ENCODE results near the gene TRIM60.
"Not testable (repeated sequence)": the region's sequence is repeated elsewhere in the genome, so short reads cannot be mapped to it uniquely, and the experiment has no call there.

TRIM60 gene

GRCh38 chr4:165031436-165032211, at the start of gene TRIM60:
Gene TRIM60, plus strand, starts transcription at chr4:165031999. Its CDS starts 8,074 bp downstream, at chr4:165040073.
- no peaks in the 10 kb centered on the region for H3K9me3 ChIP-seq (ENCODE audit: control insufficient read depth, insufficient read depth, low read depth, low read length)
- no peaks in the 10 kb centered on the region for H3K36me3 ChIP-seq (ENCODE audit: control insufficient read depth, insufficient read depth, low read length)
- no peak within 1 kb of the TSS for H3K4me3 ChIP-seq (ENCODE audit: low read depth, low read length)
- no peak within 1 kb of the TSS for H3K27ac ChIP-seq (ENCODE audit: low read depth, low read length)
- H3K27me3 ChIP-seq (ENCODE audit: control insufficient read depth, insufficient read depth, low read length): no peaks in the 10 kb centered on the region
- H3K9ac ChIP-seq (ENCODE audit: low read length): no peak within 1 kb of the TSS
- H3K4me1 ChIP-seq (ENCODE audit: control insufficient read depth, insufficient read depth, low read length): no peaks in the 10 kb centered on the region

- Histone ChIP-seq H3K36me3 (ENCODE audit: control insufficient read depth, insufficient read depth, low read length) (no peaks in the 10 kb centered on the region), H3K4me3 (ENCODE audit: low read depth, low read length) (no peak overlapping the region), H3K9ac (ENCODE audit: low read length) (no peak overlapping the region), H3K27me3 (ENCODE audit: control insufficient read depth, insufficient read depth, low read length) (no peaks in the 10 kb centered on the region), H3K9me3 (ENCODE audit: control insufficient read depth, insufficient read depth, low read depth, low read length) (no peaks in the 10 kb centered on the region), H3K4me1 (ENCODE audit: control insufficient read depth, insufficient read depth, low read length) (no peaks in the 10 kb centered on the region), H3K27ac (ENCODE audit: low read depth, low read length) (no peak overlapping the region)
Observed at GRCh38 chr4:164989471-164989870, 42.3 kb upstream of the TRIM60 start.

GRCh38 chr4:164990786-164991185, 41.0 kb upstream of the TRIM60 start:
- not testable (repeated sequence) for H3K9me3 ChIP-seq (ENCODE audit: control insufficient read depth, insufficient read depth, low read depth, low read length); H3K36me3 ChIP-seq (ENCODE audit: control insufficient read depth, insufficient read depth, low read length); H3K9ac ChIP-seq (ENCODE audit: low read length); H3K27ac ChIP-seq (ENCODE audit: low read depth, low read length); H3K4me3 ChIP-seq (ENCODE audit: low read depth, low read length); H3K4me1 ChIP-seq (ENCODE audit: control insufficient read depth, insufficient read depth, low read length); H3K27me3 ChIP-seq (ENCODE audit: control insufficient read depth, insufficient read depth, low read length)

- H3K27me3 ChIP-seq (ENCODE audit: control insufficient read depth, insufficient read depth, low read length); H3K9me3 ChIP-seq (ENCODE audit: control insufficient read depth, insufficient read depth, low read depth, low read length); H3K9ac ChIP-seq (ENCODE audit: low read length); H3K4me3 ChIP-seq (ENCODE audit: low read depth, low read length); H3K27ac ChIP-seq (ENCODE audit: low read depth, low read length); H3K4me1 ChIP-seq (ENCODE audit: control insufficient read depth, insufficient read depth, low read length); H3K36me3 ChIP-seq (ENCODE audit: control insufficient read depth, insufficient read depth, low read length): not testable (repeated sequence)
Observed at GRCh38 chr4:164996123-164996522, 35.7 kb upstream of the TRIM60 start.

DNA sequence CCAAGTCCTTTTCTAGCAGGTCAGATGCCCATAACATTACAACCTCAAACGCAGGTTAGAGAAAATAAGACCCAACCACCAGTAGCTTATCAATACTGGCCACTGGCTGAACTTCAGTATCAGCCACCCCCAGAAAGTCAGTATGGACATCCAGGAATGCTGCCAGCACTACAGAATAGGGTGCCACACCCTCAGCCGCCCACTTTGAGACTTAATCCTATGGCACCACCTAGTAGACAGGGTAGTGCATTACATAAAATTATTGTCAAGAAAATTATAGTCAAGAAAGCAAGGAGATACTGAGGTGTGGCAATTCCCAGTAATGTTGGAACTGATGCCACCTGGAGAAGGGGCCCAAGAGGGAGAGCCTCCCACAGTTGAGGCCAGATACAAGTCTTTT, 34.5 kb upstream of the TRIM60 start:
- H3K4me1 ChIP-seq (ENCODE audit: control insufficient read depth, insufficient read depth, low read length): no peaks in the 10 kb centered on the region
- no peaks in the 10 kb centered on the region for H3K27me3 ChIP-seq (ENCODE audit: control insufficient read depth, insufficient read depth, low read length)
- H3K9me3 ChIP-seq (ENCODE audit: control insufficient read depth, insufficient read depth, low read depth, low read length): no peaks in the 10 kb centered on the region
- H3K36me3 ChIP-seq (ENCODE audit: control insufficient read depth, insufficient read depth, low read length): no peaks in the 10 kb centered on the region
- H3K4me3 ChIP-seq (ENCODE audit: low read depth, low read length): no peak overlapping the region
- H3K27ac ChIP-seq (ENCODE audit: low read depth, low read length): no peak overlapping the region
- H3K9ac ChIP-seq (ENCODE audit: low read length): no peak overlapping the region

- H3K27me3 ChIP-seq (ENCODE audit: control insufficient read depth, insufficient read depth, low read length): no peaks in the 10 kb centered on the region
- H3K9me3 ChIP-seq (ENCODE audit: control insufficient read depth, insufficient read depth, low read depth, low read length): no peaks in the 10 kb centered on the region
- H3K4me1 ChIP-seq (ENCODE audit: control insufficient read depth, insufficient read depth, low read length): no peaks in the 10 kb centered on the region
Observed at GRCh38 chr4:164997941-164998340, 33.9 kb upstream of the TRIM60 start.

GRCh38 chr4:164998526-164999080, 33.2 kb upstream of the TRIM60 start:
- H3K4me3 ChIP-seq (ENCODE audit: low read depth, low read length); H3K9ac ChIP-seq (ENCODE audit: low read length); H3K4me1 ChIP-seq (ENCODE audit: control insufficient read depth, insufficient read depth, low read length); H3K27me3 ChIP-seq (ENCODE audit: control insufficient read depth, insufficient read depth, low read length); H3K27ac ChIP-seq (ENCODE audit: low read depth, low read length); H3K9me3 ChIP-seq (ENCODE audit: control insufficient read depth, insufficient read depth, low read depth, low read length); H3K36me3 ChIP-seq (ENCODE audit: control insufficient read depth, insufficient read depth, low read length): not testable (repeated sequence)

More at GRCh38 chr4:164997941-164998340, 33.9 kb upstream of the TRIM60 start:
- Histone ChIP-seq H3K27ac (ENCODE audit: low read depth, low read length) (no peak overlapping the region), H3K9ac (ENCODE audit: low read length) (no peak overlapping the region), H3K36me3 (ENCODE audit: control insufficient read depth, insufficient read depth, low read length) (no peaks in the 10 kb centered on the region), H3K4me3 (ENCODE audit: low read depth, low read length) (no peak overlapping the region)

- H3K4me3 ChIP-seq (ENCODE audit: low read depth, low read length); H3K4me1 ChIP-seq (ENCODE audit: control insufficient read depth, insufficient read depth, low read length); H3K9ac ChIP-seq (ENCODE audit: low read length); H3K27ac ChIP-seq (ENCODE audit: low read depth, low read length); H3K36me3 ChIP-seq (ENCODE audit: control insufficient read depth, insufficient read depth, low read length); H3K27me3 ChIP-seq (ENCODE audit: control insufficient read depth, insufficient read depth, low read length); H3K9me3 ChIP-seq (ENCODE audit: control insufficient read depth, insufficient read depth, low read depth, low read length): not testable (repeated sequence)
Observed at GRCh38 chr4:165001957-165002356, 29.8 kb upstream of the TRIM60 start.

- Histone ChIP-seq H3K4me3 (ENCODE audit: low read depth, low read length) (no peak overlapping the region), H3K9me3 (ENCODE audit: control insufficient read depth, insufficient read depth, low read depth, low read length) (no peaks in the 10 kb centered on the region), H3K27ac (ENCODE audit: low read depth, low read length) (no peak overlapping the region), H3K9ac (ENCODE audit: low read length) (no peak overlapping the region), H3K27me3 (ENCODE audit: control insufficient read depth, insufficient read depth, low read length) (no peaks in the 10 kb centered on the region), H3K4me1 (ENCODE audit: control insufficient read depth, insufficient read depth, low read length) (no peaks in the 10 kb centered on the region; the same call in 1 of the 2 replicates), H3K36me3 (ENCODE audit: control insufficient read depth, insufficient read depth, low read length) (no peaks in the 10 kb centered on the region)
Observed at GRCh38 chr4:165005352-165005925, 26.4 kb upstream of the TRIM60 start.

DNA sequence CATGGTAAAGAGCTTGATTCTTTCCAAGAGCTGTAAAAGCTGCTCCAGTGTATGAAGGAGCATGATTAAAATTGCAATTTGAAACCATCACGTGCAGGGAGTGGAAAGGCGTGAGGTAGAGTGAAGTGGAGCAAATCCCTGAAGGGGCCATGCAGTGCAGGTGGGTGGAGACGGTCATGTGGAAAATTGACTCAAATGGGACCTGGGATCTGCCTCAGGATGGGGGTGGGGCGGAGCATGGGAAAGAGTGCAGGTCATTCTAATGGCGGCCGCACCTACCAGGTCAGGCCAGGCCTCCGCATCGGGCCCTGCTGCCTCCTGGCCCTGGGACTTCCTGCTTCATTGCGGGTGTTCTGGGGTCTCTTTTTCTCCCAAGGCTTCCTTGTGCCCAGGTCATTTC, 25.3 kb upstream of the TRIM60 start:
- Histone ChIP-seq H3K4me3 (ENCODE audit: low read depth, low read length) (no peak overlapping the region), H3K36me3 (ENCODE audit: control insufficient read depth, insufficient read depth, low read length) (no peaks in the 10 kb centered on the region), H3K27me3 (ENCODE audit: control insufficient read depth, insufficient read depth, low read length) (no peaks in the 10 kb centered on the region), H3K27ac (ENCODE audit: low read depth, low read length) (no peak overlapping the region), H3K9me3 (ENCODE audit: control insufficient read depth, insufficient read depth, low read depth, low read length) (no peaks in the 10 kb centered on the region), H3K9ac (ENCODE audit: low read length) (no peak overlapping the region), H3K4me1 (ENCODE audit: control insufficient read depth, insufficient read depth, low read length) (no peaks in the 10 kb centered on the region; the same call in 1 of the 2 replicates)

DNA sequence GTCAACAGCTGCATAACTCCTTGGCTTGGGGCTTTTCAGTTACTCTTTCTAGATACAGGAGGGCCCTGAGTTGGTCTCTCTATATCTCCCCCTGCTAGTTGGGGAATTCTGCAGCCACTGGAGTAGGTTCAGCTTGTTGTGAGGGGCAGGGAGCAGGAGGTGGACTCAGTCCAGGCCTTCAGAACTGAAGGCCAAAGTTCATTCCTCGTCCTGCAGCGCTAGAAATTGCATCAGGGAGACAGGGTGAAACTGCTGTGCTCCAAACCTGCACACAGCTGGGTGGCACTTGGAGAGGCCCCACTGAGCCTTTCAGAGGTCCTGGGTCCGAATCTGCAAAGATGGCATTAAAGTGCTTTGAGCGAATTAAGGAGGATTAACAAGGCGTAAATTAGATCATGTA, 24.9 kb upstream of the TRIM60 start:
- no peaks in the 10 kb centered on the region for H3K9me3 ChIP-seq (ENCODE audit: control insufficient read depth, insufficient read depth, low read depth, low read length)
- H3K27ac ChIP-seq (ENCODE audit: low read depth, low read length): no peak overlapping the region
- no peaks in the 10 kb centered on the region; the same call in 1 of the 2 replicates for H3K4me1 ChIP-seq (ENCODE audit: control insufficient read depth, insufficient read depth, low read length)
- H3K36me3 ChIP-seq (ENCODE audit: control insufficient read depth, insufficient read depth, low read length): no peaks in the 10 kb centered on the region
- no peak overlapping the region for H3K9ac ChIP-seq (ENCODE audit: low read length)
- no peaks in the 10 kb centered on the region for H3K27me3 ChIP-seq (ENCODE audit: control insufficient read depth, insufficient read depth, low read length)
- H3K4me3 ChIP-seq (ENCODE audit: low read depth, low read length): no peak overlapping the region
